ENCODE data around the gene ENAM. TPM values are rescaled to one million over a fixed set of nuclear protein-coding genes. Genes with fewer than 3 reads are reported as not detected.
"Not testable (repeated sequence)": the region's sequence is repeated elsewhere in the genome, so short reads cannot be mapped to it uniquely, and the experiment has no call there.

ENAM gene
- total and polyA plus RNA-seq, 10 donors, result 0.02 to 0.30 (median 0.15) TPM; not detected in 6

DNA sequence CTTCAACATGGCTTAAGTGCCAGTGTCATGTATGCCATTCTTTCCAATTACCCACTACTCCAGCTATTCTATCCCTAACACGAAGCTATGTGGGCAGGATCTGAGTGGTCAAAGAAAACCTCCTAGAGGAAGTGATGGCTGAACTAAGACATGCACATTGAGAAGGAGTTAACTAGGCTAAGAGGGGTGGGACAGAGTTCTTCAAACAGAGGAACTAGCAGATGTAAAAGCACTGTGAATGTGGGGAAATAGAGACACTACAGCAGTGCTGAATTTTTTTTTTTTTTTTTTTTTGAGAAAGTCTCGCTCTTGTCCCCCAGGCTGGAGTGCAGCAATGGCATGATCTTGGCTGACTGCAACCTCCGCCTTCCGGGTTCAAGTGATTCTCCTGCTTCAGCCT, 31.6 kb downstream of the ENAM start:
- Histone ChIP-seq H3K4me3 (no peak overlapping the region), H3K4me1 (peaks cover 0 to 11% (median 1%) of the 10 kb centered on the region in 6 donors), H3K27ac (no peak overlapping the region), H3K27me3 (replicated peaks in 1 of 7) (no peaks in the 10 kb centered on the region), H3K36me3 (no peaks in the 10 kb centered on the region), H3K9me3 (no peaks in the 10 kb centered on the region)
- TF ChIP-seq POLR2AphosphoS5 (IDR thresholded peaks at IDR 0.05) (no peak), POLR2A (IDR thresholded peaks at IDR 0.05) (no peak)
- TF ChIP-seq, protein P1, sequence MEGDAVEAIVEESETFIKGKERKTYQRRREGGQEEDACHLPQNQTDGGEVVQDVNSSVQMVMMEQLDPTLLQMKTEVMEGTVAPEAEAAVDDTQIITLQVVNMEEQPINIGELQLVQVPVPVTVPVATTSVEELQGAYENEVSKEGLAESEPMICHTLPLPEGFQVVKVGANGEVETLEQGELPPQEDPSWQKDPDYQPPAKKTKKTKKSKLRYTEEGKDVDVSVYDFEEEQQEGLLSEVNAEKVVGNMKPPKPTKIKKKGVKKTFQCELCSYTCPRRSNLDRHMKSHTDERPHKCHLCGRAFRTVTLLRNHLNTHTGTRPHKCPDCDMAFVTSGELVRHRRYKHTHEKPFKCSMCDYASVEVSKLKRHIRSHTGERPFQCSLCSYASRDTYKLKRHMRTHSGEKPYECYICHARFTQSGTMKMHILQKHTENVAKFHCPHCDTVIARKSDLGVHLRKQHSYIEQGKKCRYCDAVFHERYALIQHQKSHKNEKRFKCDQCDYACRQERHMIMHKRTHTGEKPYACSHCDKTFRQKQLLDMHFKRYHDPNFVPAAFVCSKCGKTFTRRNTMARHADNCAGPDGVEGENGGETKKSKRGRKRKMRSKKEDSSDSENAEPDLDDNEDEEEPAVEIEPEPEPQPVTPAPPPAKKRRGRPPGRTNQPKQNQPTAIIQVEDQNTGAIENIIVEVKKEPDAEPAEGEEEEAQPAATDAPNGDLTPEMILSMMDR (IDR thresholded peaks at IDR 0.05 in 8 of 11, conservative IDR thresholded peaks at IDR 0.05 in 3 of 11), result no peak
- DNase-seq, result no peak
- WGBS, 5 donors, result 71 to 84% (median 83%) methylated on average over 4 of the region's 4 CpGs
- intact Hi-C loops (cut with DNase I; ENCODE audit: low total_unique reads), result no loop called here

DNA sequence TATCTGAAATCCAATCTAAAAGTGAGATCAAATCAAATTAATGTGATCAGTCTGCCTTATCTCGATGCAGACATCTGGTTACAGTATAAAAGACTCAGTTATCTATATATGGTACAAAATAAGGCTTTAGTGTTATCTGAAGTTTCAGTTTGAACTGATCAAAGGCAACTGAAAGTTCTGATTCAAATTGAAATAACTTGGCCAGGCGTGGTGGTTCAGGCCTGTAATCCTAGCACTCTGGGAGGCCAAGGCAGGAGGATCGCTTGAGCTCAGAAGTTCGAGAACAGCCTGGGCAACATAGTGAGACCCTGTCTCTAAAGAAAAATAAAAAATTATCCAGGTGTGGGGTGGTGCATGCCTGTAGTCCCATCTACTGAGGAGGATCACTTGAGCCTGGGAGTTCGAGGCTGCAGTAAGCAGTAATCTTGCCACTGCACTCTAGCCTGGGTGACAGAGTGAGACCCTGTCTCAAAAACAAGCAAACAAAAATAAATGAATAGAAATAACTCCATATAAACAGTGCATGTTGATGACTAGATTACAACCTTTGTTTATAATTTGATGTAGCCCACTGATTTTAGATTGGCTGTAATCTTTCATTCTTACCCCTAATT, 32.9 kb downstream of the ENAM start:
- Histone ChIP-seq H3K4me3 (peak overlapping the region in 1 of 8 donors; percentile 2), H3K4me1 (peaks cover 0 to 21% (median 3%) of the 10 kb centered on the region in 6 donors)
- H3K27ac ChIP-seq; H3K9me3 ChIP-seq; intact Hi-C loops (cut with DNase I; ENCODE audit: low total_unique reads); H3K27me3 ChIP-seq (replicated peaks in 1 of 7); DNase-seq; H3K36me3 ChIP-seq: not testable (repeated sequence)
- WGBS, 5 donors, result 77 to 82% (median 79%) methylated on average over 5 of the region's 5 CpGs

DNA sequence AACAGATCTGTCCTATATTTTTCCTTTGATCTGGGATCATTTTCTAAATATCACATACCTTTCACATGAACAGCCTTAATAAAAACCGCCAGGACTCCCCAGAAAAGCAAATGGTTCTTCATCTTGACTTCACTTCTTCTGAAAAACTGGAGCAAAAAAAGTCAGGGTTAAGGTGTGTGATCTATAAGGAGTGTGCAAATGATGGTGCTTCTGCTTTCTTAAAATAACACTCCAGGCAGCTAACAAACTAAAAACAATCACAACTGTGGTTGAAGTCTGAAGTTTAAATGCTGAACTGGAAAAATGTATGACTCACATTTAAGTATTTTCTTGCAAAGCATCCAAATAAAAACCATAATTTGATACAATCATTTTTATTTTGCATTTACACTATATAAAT, 37.8 kb downstream of the ENAM start, which contains the start of gene JCHAIN:
Gene JCHAIN, minus strand, starts transcription at position 140 of the 400 bp plus-strand sequence. Its CDS starts 18 bp downstream, at position 122.
- no peak for TF ChIP-seq POLR2AphosphoS5 (IDR thresholded peaks at IDR 0.05)
- no peak for TF ChIP-seq POLR2A (IDR thresholded peaks at IDR 0.05)
- TF ChIP-seq, protein P1 (IDR thresholded peaks at IDR 0.05 in 8 of 11, conservative IDR thresholded peaks at IDR 0.05 in 3 of 11), result no peak
- WGBS, 5 donors, result 64 to 78% (median 68%) methylated on average over 1 of the region's 1 CpG

DNA sequence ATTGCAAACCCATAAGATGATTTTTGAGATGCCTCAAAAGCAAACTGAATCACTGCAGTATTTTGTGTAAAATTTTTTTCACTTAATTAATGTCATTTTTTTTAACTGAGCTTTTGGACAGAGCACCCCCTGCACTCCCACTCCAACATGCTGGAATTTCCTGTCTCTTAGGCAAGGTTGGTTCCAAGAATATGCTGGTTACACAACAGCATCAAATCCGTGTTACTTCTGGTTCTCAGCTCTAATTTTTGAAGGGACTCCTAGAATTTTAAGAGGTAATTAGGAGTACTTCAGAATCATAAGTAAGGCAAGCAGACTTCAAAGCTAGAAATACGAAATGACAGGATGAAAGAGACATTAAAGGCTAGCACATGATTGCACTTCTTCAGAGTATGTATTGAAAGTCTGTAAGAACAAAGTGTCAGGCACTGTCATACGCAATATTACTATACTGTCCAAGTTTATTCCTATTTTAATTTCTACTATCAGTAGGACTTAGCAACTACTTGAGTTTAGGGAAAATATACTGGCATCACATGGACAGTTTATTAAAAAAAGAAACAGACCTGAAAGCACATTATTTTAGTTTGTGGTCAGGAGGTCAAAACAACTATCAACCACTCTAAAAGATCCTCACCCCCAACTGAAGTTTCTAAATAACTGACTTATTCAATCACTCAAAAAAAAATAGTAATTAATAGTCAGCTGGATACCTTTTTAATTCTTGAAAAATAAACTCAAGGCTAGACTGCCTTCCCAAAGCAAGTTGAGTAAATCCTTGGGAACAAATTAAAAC, 39.4 kb downstream of the ENAM start:
- no peaks in the 10 kb centered on the region for H3K9me3 ChIP-seq

More for the DNA sequence above, 37.8 kb downstream of the ENAM start, which contains the start of gene JCHAIN:
- Histone ChIP-seq H3K36me3 (no peaks in the 10 kb centered on the region), H3K4me1 (peaks cover 0 to 41% (median 6%) of the 10 kb centered on the region in 6 donors), H3K27me3 (replicated peaks in 1 of 7) (no peaks in the 10 kb centered on the region), H3K27ac (peak within 1 kb of the TSS in 5 of 8 donors; percentile 13 to 44 (median 40)), H3K4me3 (peak within 1 kb of the TSS in 5 of 8 donors; percentile 0 to 42 (median 23)), H3K9me3 (no peaks in the 10 kb centered on the region)
- intact Hi-C loops (cut with DNase I; ENCODE audit: low total_unique reads), result no loop called here
- DNase-seq, result no peak

More for the DNA sequence above, 39.4 kb downstream of the ENAM start:
- Histone ChIP-seq H3K4me3 (no peak overlapping the region), H3K4me1 (peaks cover 3 to 49% (median 6%) of the 10 kb centered on the region in 6 donors), H3K27me3 (replicated peaks in 1 of 7) (no peaks in the 10 kb centered on the region), H3K27ac (peak overlapping the region in 5 of 8 donors; percentile 22 to 55 (median 44)), H3K36me3 (no peaks in the 10 kb centered on the region)
- no peak for DNase-seq
- 37 to 55% (median 53%) methylated on average over 3 of the region's 3 CpGs for WGBS, 5 donors
- intact Hi-C loops (cut with DNase I; ENCODE audit: low total_unique reads), result no loop called here
- TF ChIP-seq POLR2A (IDR thresholded peaks at IDR 0.05) (no peak), POLR2AphosphoS5 (IDR thresholded peaks at IDR 0.05) (no peak)
- TF ChIP-seq, protein P1 (IDR thresholded peaks at IDR 0.05 in 8 of 11, conservative IDR thresholded peaks at IDR 0.05 in 3 of 11), result no peak
